ENCODE measurements around the gene NUFIP2.

DNA sequence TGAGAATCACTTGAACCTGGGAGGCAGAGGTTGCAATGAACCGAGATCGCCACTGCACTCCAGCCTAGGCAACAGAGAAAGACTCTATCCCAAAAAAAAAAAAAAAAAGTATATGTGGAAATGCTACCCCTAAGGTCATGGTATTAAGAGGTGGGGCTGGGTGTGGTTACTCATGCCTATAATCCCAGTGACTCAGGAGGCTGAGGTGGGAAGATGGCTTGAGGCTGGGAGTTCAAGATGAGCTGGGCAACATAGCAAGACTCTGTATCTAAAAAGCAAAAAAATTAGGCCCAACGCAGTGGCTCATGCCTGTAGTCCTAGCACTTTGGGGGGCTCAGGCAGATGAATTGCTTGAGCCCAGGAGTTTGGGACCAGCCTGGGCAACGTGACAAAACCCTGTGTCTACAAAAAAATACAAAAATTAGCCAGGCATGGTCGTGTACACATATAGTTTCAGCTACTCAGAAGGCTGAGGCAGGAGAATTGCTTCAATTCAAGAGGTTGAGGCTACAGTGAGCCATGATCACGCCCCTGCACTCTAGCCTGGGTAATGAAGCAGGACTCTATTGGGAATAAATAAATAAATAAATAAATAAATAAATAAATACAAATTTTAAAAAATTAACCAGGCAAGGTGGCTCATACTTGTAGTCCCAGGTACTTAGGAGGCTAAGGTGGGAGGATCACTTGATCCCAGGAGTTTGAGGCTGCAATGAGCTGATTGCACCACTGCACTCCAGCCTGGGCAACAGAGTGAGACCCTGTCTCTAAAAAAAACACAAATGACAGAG, 32.3 kb upstream of the NUFIP2 start:
- no peak for TF ChIP-seq FOS (IDR thresholded peaks at IDR 0.05; ENCODE audit: borderline replicate concordance, insufficient read depth, low read length)
- no peak for TF ChIP-seq JUN (IDR thresholded peaks at IDR 0.05; ENCODE audit: borderline replicate concordance, insufficient read depth, insufficient read length, low read depth)
- TF ChIP-seq POLR2AphosphoS5 (IDR thresholded peaks at IDR 0.05; ENCODE audit: insufficient read depth, low read depth, low read length): no peak
- TF ChIP-seq, protein P1, sequence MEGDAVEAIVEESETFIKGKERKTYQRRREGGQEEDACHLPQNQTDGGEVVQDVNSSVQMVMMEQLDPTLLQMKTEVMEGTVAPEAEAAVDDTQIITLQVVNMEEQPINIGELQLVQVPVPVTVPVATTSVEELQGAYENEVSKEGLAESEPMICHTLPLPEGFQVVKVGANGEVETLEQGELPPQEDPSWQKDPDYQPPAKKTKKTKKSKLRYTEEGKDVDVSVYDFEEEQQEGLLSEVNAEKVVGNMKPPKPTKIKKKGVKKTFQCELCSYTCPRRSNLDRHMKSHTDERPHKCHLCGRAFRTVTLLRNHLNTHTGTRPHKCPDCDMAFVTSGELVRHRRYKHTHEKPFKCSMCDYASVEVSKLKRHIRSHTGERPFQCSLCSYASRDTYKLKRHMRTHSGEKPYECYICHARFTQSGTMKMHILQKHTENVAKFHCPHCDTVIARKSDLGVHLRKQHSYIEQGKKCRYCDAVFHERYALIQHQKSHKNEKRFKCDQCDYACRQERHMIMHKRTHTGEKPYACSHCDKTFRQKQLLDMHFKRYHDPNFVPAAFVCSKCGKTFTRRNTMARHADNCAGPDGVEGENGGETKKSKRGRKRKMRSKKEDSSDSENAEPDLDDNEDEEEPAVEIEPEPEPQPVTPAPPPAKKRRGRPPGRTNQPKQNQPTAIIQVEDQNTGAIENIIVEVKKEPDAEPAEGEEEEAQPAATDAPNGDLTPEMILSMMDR (IDR thresholded peaks at IDR 0.05; ENCODE audit: extremely low read depth in 1 of 2, insufficient read depth in 1 of 2, low read depth in 1 of 2, low read length in 2 of 2): no peak
- no peak for TF ChIP-seq EZH2 (IDR thresholded peaks at IDR 0.05; ENCODE audit: borderline replicate concordance, low read depth, low read length, severe bottlenecking)
- TF ChIP-seq POLR2A (IDR thresholded peaks at IDR 0.05; ENCODE audit: low read depth, low read length): no peak
